ENCODE results near the gene LRP8. TPM values are rescaled to one million over a fixed set of nuclear protein-coding genes. Genes with fewer than 3 reads are reported as not detected.

Gene LRP8
- total and polyA plus RNA-seq, 4 donors: 0.15 to 0.75 (median 0.29) TPM

DNA sequence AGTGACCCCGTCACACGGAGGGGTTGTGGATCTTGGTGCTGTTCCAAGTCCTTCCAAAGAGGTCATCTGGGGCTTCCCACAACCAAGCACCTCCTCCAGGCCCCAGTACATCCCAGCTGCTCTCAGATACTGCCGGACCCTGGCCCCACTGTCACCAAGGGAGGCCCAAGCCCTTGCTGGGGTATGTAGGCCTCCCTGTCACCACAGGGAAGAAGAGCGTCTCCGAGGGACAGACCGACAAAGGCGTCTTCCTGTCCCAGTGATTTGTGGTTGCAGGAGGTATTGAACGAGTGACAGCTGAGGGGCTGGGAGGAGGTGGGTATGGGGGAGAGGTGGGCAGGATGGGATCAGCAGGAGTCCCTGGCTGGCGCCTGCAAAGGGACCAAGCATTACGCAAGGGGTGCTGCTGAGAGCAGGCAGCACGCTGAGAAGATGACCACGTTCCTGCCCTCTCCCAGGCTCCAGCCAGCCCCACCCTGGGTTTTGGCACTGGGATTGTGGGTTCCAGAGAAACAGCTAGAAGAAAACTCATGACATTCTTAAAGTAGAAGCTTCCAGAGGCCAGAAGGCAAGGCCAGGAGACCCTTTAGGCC lies 29.7 kb downstream of the LRP8 start:
- 81% methylated on average over 12 of the region's 12 CpGs for WGBS
- Histone ChIP-seq H3K27me3 (ENCODE audit: control insufficient read depth in 4 of 4, insufficient read depth in 4 of 4, low read length in 3 of 4) (no peaks in the 10 kb centered on the region), H3K9me3 (ENCODE audit: control insufficient read depth in 4 of 4, low read length in 3 of 4) (no peaks in the 10 kb centered on the region), H3K36me3 (ENCODE audit: control insufficient read depth in 4 of 4, insufficient read depth in 3 of 4, low read depth in 1 of 4, low read length in 3 of 4) (no peaks in the 10 kb centered on the region), H3K9ac (ENCODE audit: low read depth in 1 of 2, low read length in 2 of 2) (no peak overlapping the region), H3K4me1 (ENCODE audit: control insufficient read depth in 4 of 4, insufficient read depth in 4 of 4, low read length in 3 of 4) (no peaks in the 10 kb centered on the region), H3K4me3 (ENCODE audit: low read depth in 1 of 3, low read length in 3 of 3) (no peak overlapping the region), H3K27ac (ENCODE audit: low read depth in 1 of 2, low read length in 2 of 2) (no peak overlapping the region)
- no peak for TF ChIP-seq JUND (IDR thresholded peaks at IDR 0.05)
- TF ChIP-seq SP1 (IDR thresholded peaks at IDR 0.05): no peak
- TF ChIP-seq FOXA2 (IDR thresholded peaks at IDR 0.05): no peak
- TF ChIP-seq, protein P1, sequence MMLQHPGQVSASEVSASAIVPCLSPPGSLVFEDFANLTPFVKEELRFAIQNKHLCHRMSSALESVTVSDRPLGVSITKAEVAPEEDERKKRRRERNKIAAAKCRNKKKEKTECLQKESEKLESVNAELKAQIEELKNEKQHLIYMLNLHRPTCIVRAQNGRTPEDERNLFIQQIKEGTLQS (IDR thresholded peaks at IDR 0.05): no peak
- no peak for DNase-seq (ENCODE audit: low spot score)

DNA sequence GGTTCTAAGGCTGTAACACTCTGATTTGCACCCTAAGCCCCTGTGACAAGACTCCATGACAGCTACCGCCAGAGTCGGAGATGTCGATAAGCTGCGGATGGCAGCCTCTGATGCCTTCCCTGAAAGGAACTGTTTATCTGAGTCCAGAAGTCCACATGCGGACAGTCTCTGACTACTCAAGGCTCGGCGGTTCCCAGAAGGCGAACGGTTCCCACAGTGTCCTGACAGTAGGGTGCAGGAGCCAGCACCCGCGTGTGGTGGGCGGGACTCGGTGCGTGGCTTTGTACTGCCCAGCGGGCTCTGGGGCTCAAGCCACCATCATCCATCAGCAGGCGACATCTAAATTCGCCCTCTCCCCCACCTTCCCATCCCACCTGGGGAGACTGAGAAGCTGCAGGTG lies 30.7 kb downstream of the LRP8 start:
- Histone ChIP-seq H3K27ac (ENCODE audit: low read depth in 1 of 2, low read length in 2 of 2) (no peak overlapping the region), H3K27me3 (ENCODE audit: control insufficient read depth in 4 of 4, insufficient read depth in 4 of 4, low read length in 3 of 4) (no peaks in the 10 kb centered on the region), H3K9ac (ENCODE audit: low read depth in 1 of 2, low read length in 2 of 2) (no peak overlapping the region), H3K9me3 (ENCODE audit: control insufficient read depth in 4 of 4, low read length in 3 of 4) (no peaks in the 10 kb centered on the region), H3K36me3 (ENCODE audit: control insufficient read depth in 4 of 4, insufficient read depth in 3 of 4, low read depth in 1 of 4, low read length in 3 of 4) (no peaks in the 10 kb centered on the region), H3K4me1 (ENCODE audit: control insufficient read depth in 4 of 4, insufficient read depth in 4 of 4, low read length in 3 of 4) (no peaks in the 10 kb centered on the region), H3K4me3 (ENCODE audit: low read depth in 1 of 3, low read length in 3 of 3) (no peak overlapping the region)
- DNase-seq (ENCODE audit: low spot score): no peak
- 94% methylated on average over 17 of the region's 17 CpGs for WGBS
- TF ChIP-seq FOXA1 (IDR thresholded peaks at IDR 0.05): no peak
- no peak for TF ChIP-seq TAF1 (conservative IDR thresholded peaks at IDR 0.05)
- TF ChIP-seq RAD21 (IDR thresholded peaks at IDR 0.05): no peak
- TF ChIP-seq HNF4G (IDR thresholded peaks at IDR 0.05): no peak
- TF ChIP-seq, protein P1 (IDR thresholded peaks at IDR 0.05): no peak
- TF ChIP-seq, protein P2, sequence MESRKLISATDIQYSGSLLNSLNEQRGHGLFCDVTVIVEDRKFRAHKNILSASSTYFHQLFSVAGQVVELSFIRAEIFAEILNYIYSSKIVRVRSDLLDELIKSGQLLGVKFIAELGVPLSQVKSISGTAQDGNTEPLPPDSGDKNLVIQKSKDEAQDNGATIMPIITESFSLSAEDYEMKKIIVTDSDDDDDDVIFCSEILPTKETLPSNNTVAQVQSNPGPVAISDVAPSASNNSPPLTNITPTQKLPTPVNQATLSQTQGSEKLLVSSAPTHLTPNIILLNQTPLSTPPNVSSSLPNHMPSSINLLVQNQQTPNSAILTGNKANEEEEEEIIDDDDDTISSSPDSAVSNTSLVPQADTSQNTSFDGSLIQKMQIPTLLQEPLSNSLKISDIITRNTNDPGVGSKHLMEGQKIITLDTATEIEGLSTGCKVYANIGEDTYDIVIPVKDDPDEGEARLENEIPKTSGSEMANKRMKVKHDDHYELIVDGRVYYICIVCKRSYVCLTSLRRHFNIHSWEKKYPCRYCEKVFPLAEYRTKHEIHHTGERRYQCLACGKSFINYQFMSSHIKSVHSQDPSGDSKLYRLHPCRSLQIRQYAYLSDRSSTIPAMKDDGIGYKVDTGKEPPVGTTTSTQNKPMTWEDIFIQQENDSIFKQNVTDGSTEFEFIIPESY (IDR thresholded peaks at IDR 0.05): no peak
- no peak for TF ChIP-seq HNF4A (conservative IDR thresholded peaks at IDR 0.05)
- no peak for TF ChIP-seq JUND (IDR thresholded peaks at IDR 0.05)
- TF ChIP-seq, protein P3, sequence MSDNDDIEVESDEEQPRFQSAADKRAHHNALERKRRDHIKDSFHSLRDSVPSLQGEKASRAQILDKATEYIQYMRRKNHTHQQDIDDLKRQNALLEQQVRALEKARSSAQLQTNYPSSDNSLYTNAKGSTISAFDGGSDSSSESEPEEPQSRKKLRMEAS (IDR thresholded peaks at IDR 0.05): no peak
- no peak for TF ChIP-seq RXRA (IDR thresholded peaks at IDR 0.05)
- no peak for TF ChIP-seq EGR1 (IDR thresholded peaks at IDR 0.05; ENCODE audit: low read depth in 2 of 2)
- no peak for TF ChIP-seq GABPA (IDR thresholded peaks at IDR 0.05 in 1 of 2, conservative IDR thresholded peaks at IDR 0.05 in 1 of 2)
- TF ChIP-seq FOXA2 (IDR thresholded peaks at IDR 0.05): no peak
- TF ChIP-seq, protein P4, sequence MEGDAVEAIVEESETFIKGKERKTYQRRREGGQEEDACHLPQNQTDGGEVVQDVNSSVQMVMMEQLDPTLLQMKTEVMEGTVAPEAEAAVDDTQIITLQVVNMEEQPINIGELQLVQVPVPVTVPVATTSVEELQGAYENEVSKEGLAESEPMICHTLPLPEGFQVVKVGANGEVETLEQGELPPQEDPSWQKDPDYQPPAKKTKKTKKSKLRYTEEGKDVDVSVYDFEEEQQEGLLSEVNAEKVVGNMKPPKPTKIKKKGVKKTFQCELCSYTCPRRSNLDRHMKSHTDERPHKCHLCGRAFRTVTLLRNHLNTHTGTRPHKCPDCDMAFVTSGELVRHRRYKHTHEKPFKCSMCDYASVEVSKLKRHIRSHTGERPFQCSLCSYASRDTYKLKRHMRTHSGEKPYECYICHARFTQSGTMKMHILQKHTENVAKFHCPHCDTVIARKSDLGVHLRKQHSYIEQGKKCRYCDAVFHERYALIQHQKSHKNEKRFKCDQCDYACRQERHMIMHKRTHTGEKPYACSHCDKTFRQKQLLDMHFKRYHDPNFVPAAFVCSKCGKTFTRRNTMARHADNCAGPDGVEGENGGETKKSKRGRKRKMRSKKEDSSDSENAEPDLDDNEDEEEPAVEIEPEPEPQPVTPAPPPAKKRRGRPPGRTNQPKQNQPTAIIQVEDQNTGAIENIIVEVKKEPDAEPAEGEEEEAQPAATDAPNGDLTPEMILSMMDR (IDR thresholded peaks at IDR 0.05; ENCODE audit: low read depth, low read length, missing input control): no peak
- no peak for TF ChIP-seq YY1 (IDR thresholded peaks at IDR 0.05)
- TF ChIP-seq, protein P5, sequence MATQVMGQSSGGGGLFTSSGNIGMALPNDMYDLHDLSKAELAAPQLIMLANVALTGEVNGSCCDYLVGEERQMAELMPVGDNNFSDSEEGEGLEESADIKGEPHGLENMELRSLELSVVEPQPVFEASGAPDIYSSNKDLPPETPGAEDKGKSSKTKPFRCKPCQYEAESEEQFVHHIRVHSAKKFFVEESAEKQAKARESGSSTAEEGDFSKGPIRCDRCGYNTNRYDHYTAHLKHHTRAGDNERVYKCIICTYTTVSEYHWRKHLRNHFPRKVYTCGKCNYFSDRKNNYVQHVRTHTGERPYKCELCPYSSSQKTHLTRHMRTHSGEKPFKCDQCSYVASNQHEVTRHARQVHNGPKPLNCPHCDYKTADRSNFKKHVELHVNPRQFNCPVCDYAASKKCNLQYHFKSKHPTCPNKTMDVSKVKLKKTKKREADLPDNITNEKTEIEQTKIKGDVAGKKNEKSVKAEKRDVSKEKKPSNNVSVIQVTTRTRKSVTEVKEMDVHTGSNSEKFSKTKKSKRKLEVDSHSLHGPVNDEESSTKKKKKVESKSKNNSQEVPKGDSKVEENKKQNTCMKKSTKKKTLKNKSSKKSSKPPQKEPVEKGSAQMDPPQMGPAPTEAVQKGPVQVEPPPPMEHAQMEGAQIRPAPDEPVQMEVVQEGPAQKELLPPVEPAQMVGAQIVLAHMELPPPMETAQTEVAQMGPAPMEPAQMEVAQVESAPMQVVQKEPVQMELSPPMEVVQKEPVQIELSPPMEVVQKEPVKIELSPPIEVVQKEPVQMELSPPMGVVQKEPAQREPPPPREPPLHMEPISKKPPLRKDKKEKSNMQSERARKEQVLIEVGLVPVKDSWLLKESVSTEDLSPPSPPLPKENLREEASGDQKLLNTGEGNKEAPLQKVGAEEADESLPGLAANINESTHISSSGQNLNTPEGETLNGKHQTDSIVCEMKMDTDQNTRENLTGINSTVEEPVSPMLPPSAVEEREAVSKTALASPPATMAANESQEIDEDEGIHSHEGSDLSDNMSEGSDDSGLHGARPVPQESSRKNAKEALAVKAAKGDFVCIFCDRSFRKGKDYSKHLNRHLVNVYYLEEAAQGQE (IDR thresholded peaks at IDR 0.05): no peak
